Lower leg skin (tissue), 3 donors: ENCODE results near the gene MCF2.

ENCODE experiments used
- POLR2A ChIP-seq, 2 donors: fragments of 450-650 bp; IDR thresholded peaks; one replicate each; pipeline ENCODE4 v1.6.1; 2016 to 2017; ENCODE audit warnings: antibody characterized with exemption in 2 of 2, mild to moderate bottlenecking in 1 of 2, moderate library complexity in 1 of 2
- TF ChIP-seq, protein P1 (sequence below), 3 donors: fragments of 450-650 bp; IDR thresholded peaks; one replicate each; pipeline ENCODE4 v1.5.1; 2016; ENCODE audit warnings: antibody characterized with exemption in 3 of 3, mild to moderate bottlenecking in 3 of 3, moderate library complexity in 2 of 3

DNA sequence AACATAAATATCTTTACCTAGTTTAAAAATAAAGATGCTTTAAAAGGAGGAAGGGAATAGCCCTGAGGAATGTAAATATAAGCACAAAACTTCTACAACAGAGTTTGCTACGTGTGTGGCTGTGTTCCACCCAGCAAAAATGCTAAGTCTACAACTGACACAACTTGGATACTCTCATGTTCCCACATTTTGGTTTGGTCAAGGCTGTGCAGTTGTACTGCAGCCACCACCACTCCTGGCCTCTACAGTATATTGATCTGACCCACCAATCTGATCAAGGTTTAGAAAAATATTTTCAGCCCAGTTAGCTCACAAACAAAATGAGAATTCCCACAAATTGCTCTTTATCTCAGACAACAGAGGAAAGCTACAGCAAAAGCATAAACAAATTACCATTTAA lies 165.3 kb downstream of the MCF2 start:
- no peak for TF ChIP-seq POLR2A (IDR thresholded peaks at IDR 0.05)
- TF ChIP-seq, protein P1, sequence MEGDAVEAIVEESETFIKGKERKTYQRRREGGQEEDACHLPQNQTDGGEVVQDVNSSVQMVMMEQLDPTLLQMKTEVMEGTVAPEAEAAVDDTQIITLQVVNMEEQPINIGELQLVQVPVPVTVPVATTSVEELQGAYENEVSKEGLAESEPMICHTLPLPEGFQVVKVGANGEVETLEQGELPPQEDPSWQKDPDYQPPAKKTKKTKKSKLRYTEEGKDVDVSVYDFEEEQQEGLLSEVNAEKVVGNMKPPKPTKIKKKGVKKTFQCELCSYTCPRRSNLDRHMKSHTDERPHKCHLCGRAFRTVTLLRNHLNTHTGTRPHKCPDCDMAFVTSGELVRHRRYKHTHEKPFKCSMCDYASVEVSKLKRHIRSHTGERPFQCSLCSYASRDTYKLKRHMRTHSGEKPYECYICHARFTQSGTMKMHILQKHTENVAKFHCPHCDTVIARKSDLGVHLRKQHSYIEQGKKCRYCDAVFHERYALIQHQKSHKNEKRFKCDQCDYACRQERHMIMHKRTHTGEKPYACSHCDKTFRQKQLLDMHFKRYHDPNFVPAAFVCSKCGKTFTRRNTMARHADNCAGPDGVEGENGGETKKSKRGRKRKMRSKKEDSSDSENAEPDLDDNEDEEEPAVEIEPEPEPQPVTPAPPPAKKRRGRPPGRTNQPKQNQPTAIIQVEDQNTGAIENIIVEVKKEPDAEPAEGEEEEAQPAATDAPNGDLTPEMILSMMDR (IDR thresholded peaks at IDR 0.05): no peak
